Suppressor macrophage treated with lipopolysaccharide for 4 hours (primary cell): ENCODE results near the gene WNT3.

Experiments
- DNase-seq: peaks from one replicate; pipeline ENCODE4 v3.0.0-alpha.2; 2020

WNT3 gene

GRCh38 chr17:46834846-46835245, 16.4 kb upstream of the WNT3 start:
- no peak for DNase-seq

- DNase-seq: no peak
Observed at GRCh38 chr17:46833840-46834208, 15.3 kb upstream of the WNT3 start.

GRCh38 chr17:46832945-46833839, 14.7 kb upstream of the WNT3 start:
- DNase-seq: no peak

- no peak for DNase-seq
Observed at GRCh38 chr17:46832331-46832821, 13.9 kb upstream of the WNT3 start.

GRCh38 chr17:46831573-46832330, 13.3 kb upstream of the WNT3 start:
- no peak for DNase-seq

GRCh38 chr17:46827274-46827673, 8.8 kb upstream of the WNT3 start:
- no peak for DNase-seq

GRCh38 chr17:46826116-46826515, 7.6 kb upstream of the WNT3 start:
- no peak for DNase-seq

GRCh38 chr17:46823657-46824056, 5.2 kb upstream of the WNT3 start:
- no peak for DNase-seq

- DNase-seq: peak; percentile 29
Observed at GRCh38 chr17:46822388-46822921, 4.0 kb upstream of the WNT3 start.

- DNase-seq: no peak
Observed at GRCh38 chr17:46821482-46822387, 3.2 kb upstream of the WNT3 start.

GRCh38 chr17:46820592-46821450, 2.3 kb upstream of the WNT3 start:
- DNase-seq: no peak

GRCh38 chr17:46819906-46820351, 1.4 kb upstream of the WNT3 start:
- no peak for DNase-seq

GRCh38 chr17:46818929-46819859, 702 bp upstream of the WNT3 start:
- DNase-seq: no peak

- DNase-seq: no peak
Observed at GRCh38 chr17:46817901-46818209, 637 bp downstream of the WNT3 start.

- DNase-seq: no peak
Observed at GRCh38 chr17:46817151-46817900, 1.2 kb downstream of the WNT3 start.

GRCh38 chr17:46815474-46816353, 2.8 kb downstream of the WNT3 start:
- DNase-seq: no peak

- DNase-seq: no peak
Observed at GRCh38 chr17:46814446-46814845, 4.0 kb downstream of the WNT3 start.

GRCh38 chr17:46813920-46814319, 4.6 kb downstream of the WNT3 start:
- no peak for DNase-seq
